ENCODE results near the gene MAD2L1. TPM values are rescaled to one million over a fixed set of nuclear protein-coding genes. Genes with fewer than 3 reads are reported as not detected.

The MAD2L1 gene
- total and polyA plus RNA-seq, 2 of the 13 experiments (the other 11 are each of a cell fraction or from before 2014, with no cell fraction given), result 40.6 to 109 TPM

GRCh38 chr4:120066517-120067340 is at the start of gene MAD2L1 (continued):
- TF ChIP-seq TIGD3 (CRISPR knock-in tag; IDR thresholded peaks at IDR 0.05; ENCODE audit: borderline replicate concordance), result no peak
- TF ChIP-seq ZNF224 (CRISPR knock-in tag; IDR thresholded peaks at IDR 0.05), result 0 out of 2 replicates have a peak, but pooled peaks have one; percentile 33
- peak; percentile 74; the same call in 1 of the 2 replicates for TF ChIP-seq ZNF800 (CRISPR knock-in tag; IDR thresholded peaks at IDR 0.05)
- no peak; the same call in 1 of the 2 replicates for TF ChIP-seq JUNB (CRISPR knock-in tag; IDR thresholded peaks at IDR 0.05; ENCODE audit: borderline replicate concordance)
- TF ChIP-seq FOXO1 (CRISPR knock-in tag; IDR thresholded peaks at IDR 0.05), result no peak
- TF ChIP-seq HMGXB3 (CRISPR knock-in tag; IDR thresholded peaks at IDR 0.05; ENCODE audit: borderline replicate concordance), result no peak; the same call in 1 of the 2 replicates
- TF ChIP-seq TFE3 (CRISPR knock-in tag; IDR thresholded peaks at IDR 0.05), result peak; percentile 38
- TF ChIP-seq NR0B2 (CRISPR knock-in tag; IDR thresholded peaks at IDR 0.05), result peak; percentile 87; the same call in 1 of the 2 replicates
- TF ChIP-seq MLXIP (CRISPR knock-in tag; IDR thresholded peaks at IDR 0.05; ENCODE audit: borderline replicate concordance), result no peak
- TF ChIP-seq ZNF234 (CRISPR knock-in tag; conservative IDR thresholded peaks at IDR 0.05), result no peak
- TF ChIP-seq DBP (CRISPR knock-in tag; IDR thresholded peaks at IDR 0.05; ENCODE audit: not compliant biosample characterization), result no peak
- TF ChIP-seq PLRG1 (conservative IDR thresholded peaks at IDR 0.05), result no peak
- no peak for TF ChIP-seq ZNF672 (CRISPR knock-in tag; IDR thresholded peaks at IDR 0.05)
